OCI-LY7 (cell line): ENCODE measurements around the gene TOP2B. TPM values are rescaled to one million over a fixed set of nuclear protein-coding genes. Genes with fewer than 3 reads are reported as not detected.

ENCODE experiments used
- BruUV-seq: library from RNA; stranded (reverse); fragments of 400-500 nt; replicated peaks from 2 replicates; lab custom pipeline; 2021; lab: Mats Ljungman, UMichigan
- CTCF ChIA-PET: fragments of 300-600 bp; sonication (Branson Sonifier 250); formaldehyde crosslinking; loops from one replicate; lab custom pipeline; 2022; ENCODE audit warnings: antibody characterized with exemption; ENCODE audit not compliant: unreplicated experiment; lab: Charles Lee
- POLR2A ChIA-PET: fragments of 300-600 bp; sonication (Branson Sonifier 250); formaldehyde crosslinking; loops from one replicate; lab custom pipeline; 2022; ENCODE audit warnings: antibody characterized with exemption; lab: Charles Lee
- DNase-seq: peaks from one replicate; pipeline ENCODE4 v3.0.0-alpha.2; 2015; ENCODE audit warnings: low spot score
- H2AFZ ChIP-seq: fragments of 200-600 bp; sonication (generic), shearing (Covaris generic); 2 replicates; pipeline ENCODE4 v1.6.1; 2014; ENCODE audit warnings: mild to moderate bottlenecking, antibody characterized with exemption, low read length, moderate library complexity
- H3K27ac ChIP-seq: fragments of 200-600 bp; sonication (generic); 2 replicates; pipeline ENCODE4 v1.5.1; 2014; ENCODE audit warnings: mixed run types, low read depth, mild to moderate bottlenecking, moderate library complexity, low read length, inconsistent platforms; ENCODE audit not compliant: poor library complexity, severe bottlenecking
- H3K36me3 ChIP-seq: fragments of 200-600 bp; sonication (generic); 2 replicates; pipeline ENCODE4 v1.6.1; 2014; ENCODE audit warnings: mild to moderate bottlenecking, antibody characterized with exemption, low read length, moderate library complexity, mixed read lengths; ENCODE audit not compliant: insufficient read depth
- H3K4me1 ChIP-seq: fragments of 200-600 bp; sonication (generic); 2 replicates; pipeline ENCODE4 v1.5.1; 2014; ENCODE audit warnings: mild to moderate bottlenecking, low read length; ENCODE audit not compliant: insufficient read depth, poor library complexity, severe bottlenecking
- H3K4me2 ChIP-seq: fragments of 200-600 bp; sonication (generic); 2 replicates; pipeline ENCODE4 v1.6.1; 2014; ENCODE audit warnings: mild to moderate bottlenecking, low read length
- H3K4me3 ChIP-seq: fragments of 200-600 bp; sonication (generic); 2 replicates; pipeline ENCODE4 v1.5.1; 2014; ENCODE audit warnings: mild to moderate bottlenecking, low read depth, low read length; ENCODE audit not compliant: poor library complexity, severe bottlenecking
- H3K79me2 ChIP-seq: fragments of 200-600 bp; sonication (generic); 2 replicates; pipeline ENCODE4 v1.6.1; 2016; ENCODE audit warnings: low read depth, mild to moderate bottlenecking, low read length, moderate library complexity, mixed read lengths; ENCODE audit not compliant: insufficient read depth
- H3K9me2 ChIP-seq: fragments of 200-600 bp; sonication (generic); 2 replicates; pipeline ENCODE4 v1.6.1; 2016; ENCODE audit warnings: mild to moderate bottlenecking, low read length, mixed read lengths; ENCODE audit not compliant: insufficient read depth
- H3K9me3 ChIP-seq: fragments of 200-600 bp; sonication (generic); 2 replicates; pipeline ENCODE4 v1.6.1; 2014; ENCODE audit warnings: mild to moderate bottlenecking, mixed run types, low read length, mixed read lengths
- H4K20me1 ChIP-seq: fragments of 200-600 bp; sonication (generic); 2 replicates; pipeline ENCODE4 v1.6.1; 2014; ENCODE audit warnings: mild to moderate bottlenecking, antibody characterized with exemption, low read length, moderate library complexity, mixed read lengths; ENCODE audit not compliant: insufficient read depth
- CTCF ChIP-seq: fragments of 200-600 bp; sonication (generic); conservative IDR thresholded peaks from 2 replicates; pipeline ENCODE4 v1.5.1; 2014; ENCODE audit warnings: mild to moderate bottlenecking, antibody characterized with exemption, low read length, moderate library complexity, mixed read lengths
- EZH2phosphoT487 ChIP-seq: fragments of 200-600 bp; sonication (generic); IDR thresholded peaks from 2 replicates; pipeline ENCODE4 v1.6.1; 2018; ENCODE audit warnings: low read depth, borderline replicate concordance, mild to moderate bottlenecking, mixed run types, antibody characterized with exemption, low read length, moderate library complexity, mixed read lengths
- intact Hi-C: fragments of 100-400 bp; cut with micrococcal nuclease; formaldehyde crosslinking; loops from one replicate; pipeline ENCODE4 v1.10.0; 2022; ENCODE audit not compliant: unreplicated experiment
- total RNA-seq, 2 experiments: library from RNA; depleted of rRNA in 1 of 2; stranded (reverse); fragments of >200 nt in 1 of 2; shearing (Covaris generic) in 1 of 2; gene quantifications; 2 replicates each; pipeline ENCODE4 v1.2.3, GENCODE V29; 2014 to 2022

TOP2B gene
- total RNA-seq, 2 experiments from 2014 or later, result 162 to 264 TPM

GRCh38 chr3:25567806-25568524 is 96.7 kb downstream of the TOP2B start:
- no TSS peak for BruUV-seq
- no peak overlapping the region for H2AFZ ChIP-seq
- H3K9me2 ChIP-seq, result no peaks in the 10 kb centered on the region
- H3K4me1 ChIP-seq, result no peaks in the 10 kb centered on the region
- H3K79me2 ChIP-seq, result no peaks in the 10 kb centered on the region
- no peak for TF ChIP-seq CTCF
- TF ChIP-seq EZH2phosphoT487, result no peak
- H3K9me3 ChIP-seq, result no peaks in the 10 kb centered on the region
- intact Hi-C loops, result no loop called here
- H3K36me3 ChIP-seq, result no peaks in the 10 kb centered on the region
- H3K4me2 ChIP-seq, result no peak overlapping the region
- H3K4me3 ChIP-seq, result no peak overlapping the region
- CTCF ChIA-PET, result no interaction called here
- POLR2A ChIA-PET, result no interaction called here
- H3K27ac ChIP-seq, result no peak overlapping the region
- no peak for DNase-seq
- H4K20me1 ChIP-seq, result no peaks in the 10 kb centered on the region

DNA sequence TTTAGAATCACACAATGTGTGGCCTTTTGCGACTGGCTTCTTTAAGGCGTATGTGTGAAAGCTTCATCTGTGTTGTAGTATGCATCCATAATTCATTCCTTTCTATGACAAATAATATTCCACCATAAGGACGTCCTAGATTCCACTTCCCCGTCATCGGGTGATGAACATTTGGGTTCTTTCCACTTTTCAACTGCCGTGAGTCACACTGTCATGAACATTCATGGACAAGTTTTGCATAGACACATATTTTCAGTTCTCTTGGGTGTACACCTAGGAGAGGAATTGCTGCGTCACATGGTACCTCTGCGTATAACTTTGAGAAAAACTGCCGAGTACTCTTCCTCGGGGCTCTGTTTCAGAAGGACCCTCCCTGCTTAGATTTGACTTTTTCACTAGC is 97.3 kb downstream of the TOP2B start:
- DNase-seq, result no peak
- ChIA-PET POLR2A (no interaction called here), CTCF (no interaction called here)
- Histone ChIP-seq H2AFZ (no peak overlapping the region), H3K4me2 (no peak overlapping the region), H3K9me2 (no peaks in the 10 kb centered on the region), H3K9me3 (no peaks in the 10 kb centered on the region), H3K79me2 (no peaks in the 10 kb centered on the region), H3K36me3 (no peaks in the 10 kb centered on the region), H3K4me1 (no peaks in the 10 kb centered on the region), H3K27ac (no peak overlapping the region), H3K4me3 (no peak overlapping the region), H4K20me1 (no peaks in the 10 kb centered on the region)
- no TSS peak for BruUV-seq
- TF ChIP-seq EZH2phosphoT487 (no peak), CTCF (no peak)
- intact Hi-C loops, result no loop called here

- intact Hi-C loops, result no loop called here
- no peak overlapping the region for H2AFZ ChIP-seq
- H3K4me1 ChIP-seq, result no peaks in the 10 kb centered on the region
- ChIA-PET POLR2A (interaction anchor here (0.6 kb wide), 1 partner anchor 141 kb away, joined by 3 read pairs; no protein-coding TSS in a partner anchor), CTCF (no interaction called here)
- H3K27ac ChIP-seq, result no peak overlapping the region
- no peaks in the 10 kb centered on the region for H3K36me3 ChIP-seq
- TF ChIP-seq EZH2phosphoT487, result no peak
- TF ChIP-seq CTCF, result no peak
- no peak overlapping the region for H3K4me2 ChIP-seq
- H3K79me2 ChIP-seq, result no peaks in the 10 kb centered on the region
- DNase-seq, result no peak
- no peaks in the 10 kb centered on the region for H3K9me3 ChIP-seq
- H3K9me2 ChIP-seq, result no peaks in the 10 kb centered on the region
- H4K20me1 ChIP-seq, result no peaks in the 10 kb centered on the region
- BruUV-seq, result no TSS peak
- no peak overlapping the region for H3K4me3 ChIP-seq
Measured at GRCh38 chr3:25566358-25566920, 98.3 kb downstream of the TOP2B start.
